GM12878 (cell line): ENCODE data around the gene DPP6.

ENCODE experiments used
- CTCF ChIP-seq, 3 experiments: IDR thresholded peaks in 2 of 3; conservative IDR thresholded peaks in 1 of 3; 2 replicates each; pipeline ENCODE4 v1.5.1; 2011; ENCODE audit warnings: low read depth in 3 of 3, low read length in 3 of 3, mild to moderate bottlenecking in 3 of 3, control low read depth in 2 of 3, moderate library complexity in 2 of 3, inconsistent platforms in 1 of 3, mixed read lengths in 1 of 3; ENCODE audit not compliant: control insufficient read depth in 2 of 3, insufficient read depth in 1 of 3; ENCODE audit errors: extremely low read depth in 1 of 3
- SRF ChIP-seq, 2 experiments: IDR thresholded peaks; 2 replicates each; pipeline ENCODE4 v1.6.1; 2011; ENCODE audit warnings: low read depth in 2 of 2, low read length in 2 of 2, mild to moderate bottlenecking in 1 of 2, moderate library complexity in 1 of 2

GRCh38 chr7:154795014-154795413 is 742.8 kb downstream of the DPP6 start:
- TF ChIP-seq SRF (IDR thresholded peaks at IDR 0.05; ENCODE audit: low read depth in 2 of 2, low read length in 2 of 2): no peak
- TF ChIP-seq CTCF (IDR thresholded peaks at IDR 0.05 in 2 of 3, conservative IDR thresholded peaks at IDR 0.05 in 1 of 3; ENCODE audit: control insufficient read depth in 2 of 3, extremely low read depth in 1 of 3, insufficient read depth in 1 of 3, low read depth in 3 of 3, low read length in 3 of 3): no peak
